ENCODE measurements around the gene PHKA1.

- TF ChIP-seq CTCF (IDR thresholded peaks at IDR 0.05; ENCODE audit: low read depth, low read length, poor library complexity, severe bottlenecking) (no peak), EZH2phosphoT487 (IDR thresholded peaks at IDR 0.05; ENCODE audit: borderline replicate concordance, low read length) (no peak)
These were observed 144.3 kb downstream of the PHKA1 start for GRCh38 chrX:72569786-72570185.
